Transverse colon (tissue), 4 donors: Measurements from ENCODE around the gene TGFB1. TPM values are rescaled to one million over a fixed set of nuclear protein-coding genes. Genes with fewer than 3 reads are reported as not detected.
"Not testable (repeated sequence)": the region's sequence is repeated elsewhere in the genome, so short reads cannot be mapped to it uniquely, and the experiment has no call there.

Experiments
- DNase-seq: peaks from one replicate; pipeline ENCODE4 v3.0.0-alpha.2; 2019
- H3K27ac ChIP-seq, 4 donors: fragments of 200-600 bp; sonication (generic); 2 replicates each; pipeline ENCODE4 v1.5.1; 2016 to 2018; ENCODE audit warnings: inconsistent platforms in 4 of 4
- H3K27me3 ChIP-seq: fragments of 200-600 bp; sonication (generic); 2 replicates; pipeline ENCODE4 v1.5.1; 2017; ENCODE audit warnings: inconsistent platforms
- H3K36me3 ChIP-seq, 4 donors: fragments of 200-600 bp; sonication (generic); 2 replicates each; pipeline ENCODE4 v1.5.1; 2017 to 2019; ENCODE audit warnings: inconsistent platforms in 4 of 4
- H3K4me1 ChIP-seq, 4 donors: fragments of 200-600 bp; sonication (generic); 2 replicates each; pipeline ENCODE4 v1.5.1; 2017 to 2020; ENCODE audit warnings: inconsistent platforms in 4 of 4
- H3K4me3 ChIP-seq, 4 donors: fragments of 200-600 bp; sonication (generic); 1 replicate in 1 of 4; 2 replicates in 3 of 4; pipeline versions ENCODE4 v1.5.1 to v1.6.1; 2017 to 2019; ENCODE audit warnings: inconsistent platforms in 4 of 4
- H3K9me3 ChIP-seq, 2 donors: fragments of 200-600 bp; sonication (generic); 2 replicates each; pipeline ENCODE4 v1.5.1; 2017 to 2019; ENCODE audit warnings: inconsistent platforms in 2 of 2
- CTCF ChIP-seq, 5 experiments: fragments of 200-600 bp in 3 of 5; fragments of 450-650 bp in 2 of 5; sonication (generic) in 3 of 5; IDR thresholded peaks; 1 replicate in 2 of 5; 2 replicates in 3 of 5; pipeline ENCODE4 v1.5.1; 2016 to 2017; ENCODE audit warnings: antibody characterized with exemption in 5 of 5, inconsistent platforms in 3 of 5, mild to moderate bottlenecking in 2 of 5, moderate library complexity in 1 of 5
- EP300 ChIP-seq: sonication (generic); formaldehyde crosslinking; IDR thresholded peaks from one replicate; pipeline ENCODE4 v1.6.1; 2017; ENCODE audit warnings: antibody characterized with exemption, low read depth
- POLR2A ChIP-seq: fragments of 450-650 bp; IDR thresholded peaks from one replicate; pipeline ENCODE4 v1.6.1; 2016; ENCODE audit warnings: antibody characterized with exemption, mild to moderate bottlenecking, moderate library complexity
- POLR2AphosphoS5 ChIP-seq, 3 donors: sonication (generic); formaldehyde crosslinking; IDR thresholded peaks; one replicate each; pipeline ENCODE4 v1.6.1; 2016; ENCODE audit warnings: antibody characterized with exemption in 3 of 3
- WGBS, 2 donors: methylation state at CpG; one replicate each; pipeline ENCODE4 v1.1.5; 2018; ENCODE audit warnings: low coverage in 1 of 2; 5-methylcytosine and 5-hydroxymethylcytosine counted together
- in situ Hi-C, 4 donors: fragments of 200-750 bp; cut with MboI; loops; one replicate each; pipeline versions ENCODE4 v1.15.0 to v1.15.1; 2017; ENCODE audit warnings: low sequenced_read_pairs in 3 of 4, low pct_ligation_motif_present in 1 of 4, low pct_unique_long_range_greater_than_20kb in 1 of 4
- intact Hi-C: fragments of 100-400 bp; cut with DNase I; formaldehyde crosslinking; loops from one replicate; pipeline ENCODE4 v1.15.1; 2023; ENCODE audit warnings: low total_unique reads
- total RNA-seq, 4 donors: library from RNA; depleted of rRNA; stranded (reverse); fragments of >200 nt; gene quantifications; one replicate each; pipeline ENCODE4 v1.1.0, GENCODE V29; 2016

TGFB1 gene
- total RNA-seq, 4 donors from 2014 or later, result 4.4 to 30.3 (median 9.7) TPM

- no peaks in the 10 kb centered on the region for H3K9me3 ChIP-seq
- TF ChIP-seq EP300, result no peak
- TF ChIP-seq POLR2A, result no peak
- TF ChIP-seq POLR2AphosphoS5 (IDR thresholded peaks at IDR 0.05), result peak; percentile 52 to 78 (median 77)
- TF ChIP-seq CTCF (IDR thresholded peaks at IDR 0.05), result no peak
- in situ Hi-C loops, result no loop called here
- H3K27me3 ChIP-seq, result no peaks in the 10 kb centered on the region
- peak overlapping the region; percentile 19 to 51 (median 40) for H3K27ac ChIP-seq
- H3K4me1 ChIP-seq, result peaks cover 5 to 35% (median 21%) of the 10 kb centered on the region in 4 donors
- intact Hi-C loops, result no loop called here
- DNase-seq, result peak; percentile 79
- H3K36me3 ChIP-seq, result no peaks in the 10 kb centered on the region
- 21 to 43% methylated on average over 5 to 12 of the region's 12 CpGs for WGBS, 2 donors
- no peak overlapping the region for H3K4me3 ChIP-seq
Observed at GRCh38 chr19:41373993-41374392, 20.3 kb upstream of the TGFB1 start.

- DNase-seq, result no peak
- H3K27ac ChIP-seq, result no peak overlapping the region
- intact Hi-C loops (no loop called here), in situ Hi-C loops (no loop called here)
- TF ChIP-seq EP300, result no peak
- peaks cover 5 to 34% (median 19%) of the 10 kb centered on the region in 4 donors for H3K4me1 ChIP-seq
- no peaks in the 10 kb centered on the region for H3K36me3 ChIP-seq
- WGBS, 2 donors, result 82 to 88% methylated on average over 2 of the region's 2 CpGs
- H3K27me3 ChIP-seq, result no peaks in the 10 kb centered on the region
- no peak overlapping the region for H3K4me3 ChIP-seq
- H3K9me3 ChIP-seq, result no peaks in the 10 kb centered on the region
Observed at GRCh38 chr19:41372501-41372900, 18.8 kb upstream of the TGFB1 start.

GRCh38 chr19:41371541-41371940 is 17.8 kb upstream of the TGFB1 start:
- TF ChIP-seq POLR2AphosphoS5 (IDR thresholded peaks at IDR 0.05) (no peak), EP300 (no peak), POLR2A (no peak), CTCF (IDR thresholded peaks at IDR 0.05) (no peak)
- no peak overlapping the region for H3K4me3 ChIP-seq
- no peak overlapping the region for H3K27ac ChIP-seq
- DNase-seq, result no peak
- H3K4me1 ChIP-seq, result peaks cover 5 to 36% (median 15%) of the 10 kb centered on the region in 4 donors
- in situ Hi-C loops, result no loop called here
- intact Hi-C loops, result no loop called here
- H3K36me3 ChIP-seq, result no peaks in the 10 kb centered on the region
- WGBS, 2 donors, result 93 to 98% methylated on average over 8 of the region's 8 CpGs
- no peaks in the 10 kb centered on the region for H3K27me3 ChIP-seq
- no peaks in the 10 kb centered on the region for H3K9me3 ChIP-seq

GRCh38 chr19:41371119-41371518 is 17.4 kb upstream of the TGFB1 start:
- H3K27ac ChIP-seq, H3K36me3 ChIP-seq, in situ Hi-C loops, H3K9me3 ChIP-seq, intact Hi-C loops, H3K4me3 ChIP-seq, H3K27me3 ChIP-seq, DNase-seq: not testable (repeated sequence)
- H3K4me1 ChIP-seq, result peaks cover 5 to 32% (median 14%) of the 10 kb centered on the region in 4 donors
- 96% methylated on average over 5 of the region's 5 CpGs; no CpG with 5 or more reads in 1 of the 2 donors for WGBS, 2 donors

- intact Hi-C loops, result no loop called here
Observed at GRCh38 chr19:41369769-41370168, 16.0 kb upstream of the TGFB1 start.

More at GRCh38 chr19:41369769-41370168, 16.0 kb upstream of the TGFB1 start:
- Histone ChIP-seq H3K27ac (no peak overlapping the region), H3K4me3 (no peak overlapping the region), H3K27me3 (no peaks in the 10 kb centered on the region), H3K4me1 (peaks cover 5 to 29% (median 11%) of the 10 kb centered on the region in 4 donors), H3K36me3 (no peaks in the 10 kb centered on the region), H3K9me3 (no peaks in the 10 kb centered on the region)
- no peak for DNase-seq
- in situ Hi-C loops, result no loop called here
- WGBS, 2 donors, result 81 to 97% methylated on average over 2 of the region's 2 CpGs
- TF ChIP-seq CTCF (IDR thresholded peaks at IDR 0.05) (no peak), POLR2AphosphoS5 (IDR thresholded peaks at IDR 0.05) (no peak), EP300 (no peak), POLR2A (no peak)
